Activated CD4-positive, alpha-beta T cell treated with anti-CD3 and anti-CD28 coated beads, Interleukin-2, amount 50 U/mL, for 48 hours (primary cell): ENCODE data around the gene ANXA5.
"Not testable (repeated sequence)": the region's sequence is repeated elsewhere in the genome, so short reads cannot be mapped to it uniquely, and the experiment has no call there.

Source experiments
- DNase-seq, 2 experiments: peaks; one replicate each; pipeline ENCODE4 v3.0.0-alpha.2; 2020

ANXA5 gene

GRCh38 chr4:121676345-121677075 is 20.3 kb downstream of the ANXA5 start:
- DNase-seq, result no peak

GRCh38 chr4:121675715-121676114 is 21.1 kb downstream of the ANXA5 start:
- DNase-seq, result no peak

- no peak for DNase-seq
These were observed 22.1 kb downstream of the ANXA5 start for GRCh38 chr4:121674696-121675095.

- no peak for DNase-seq
These were observed 22.6 kb downstream of the ANXA5 start for GRCh38 chr4:121674191-121674590.

GRCh38 chr4:121669163-121669550 is 27.6 kb downstream of the ANXA5 start:
- DNase-seq, result no peak

GRCh38 chr4:121668368-121669162 is 28.2 kb downstream of the ANXA5 start:
- no peak for DNase-seq

- no peak for DNase-seq
These were observed 30.6 kb downstream of the ANXA5 start for GRCh38 chr4:121666091-121666679.

GRCh38 chr4:121665371-121665770 is 31.4 kb downstream of the ANXA5 start:
- no peak for DNase-seq

- no peak for DNase-seq
These were observed 34.6 kb downstream of the ANXA5 start for GRCh38 chr4:121662225-121662624.

GRCh38 chr4:121660175-121660933 is 36.4 kb downstream of the ANXA5 start:
- DNase-seq, result not testable (repeated sequence)

- DNase-seq, result no peak
These were observed 38.7 kb downstream of the ANXA5 start for GRCh38 chr4:121658125-121658524.

GRCh38 chr4:121656269-121656641 is 40.5 kb downstream of the ANXA5 start:
- peak; percentile 10 to 22 for DNase-seq

- DNase-seq, result no peak
These were observed 41.2 kb downstream of the ANXA5 start for GRCh38 chr4:121655320-121656268.

GRCh38 chr4:121654738-121655137 is 42.0 kb downstream of the ANXA5 start:
- no peak for DNase-seq

- DNase-seq, result no peak
These were observed 42.8 kb downstream of the ANXA5 start for GRCh38 chr4:121653986-121654385.

GRCh38 chr4:121653214-121653613 is 43.6 kb downstream of the ANXA5 start:
- DNase-seq, result no peak

- no peak for DNase-seq
These were observed 45.2 kb downstream of the ANXA5 start for GRCh38 chr4:121651597-121651996.

GRCh38 chr4:121650741-121651140 is 46.0 kb downstream of the ANXA5 start:
- no peak for DNase-seq

- DNase-seq, result no peak
These were observed 48.3 kb downstream of the ANXA5 start for GRCh38 chr4:121648516-121648915.

- DNase-seq, result no peak
These were observed 53.7 kb downstream of the ANXA5 start for GRCh38 chr4:121642876-121643585.

- no peak for DNase-seq
These were observed 54.5 kb downstream of the ANXA5 start for GRCh38 chr4:121642292-121642691.
